GM12878 (cell line): ENCODE data around the gene MT4. TPM values are rescaled to one million over a fixed set of nuclear protein-coding genes. Genes with fewer than 3 reads are reported as not detected.

Experiments
- ATAC-seq: fragments of 200-7000 bp; cut with Tn5 transposase; 3 replicates; pipeline ENCODE4 v1.9.1; 2020; ENCODE audit warnings: mild to moderate bottlenecking, moderate library complexity
- BruUV-seq: library from RNA; stranded (reverse); fragments of 400-500 nt; replicated peaks from 2 replicates; lab custom pipeline; 2021; lab: Mats Ljungman, UMichigan
- CTCF ChIA-PET: fragments of 300-600 bp; sonication (Branson Sonifier 250); formaldehyde crosslinking; extraction: SDS; loops from one replicate; lab custom pipeline; 2021; ENCODE audit warnings: inconsistent platforms; lab: Yijun Ruan, JAX
- POLR2A ChIA-PET: fragments of 350-600 bp; formaldehyde crosslinking; extraction: SDS; loops from one replicate; lab custom pipeline; 2021; ENCODE audit warnings: inconsistent platforms; lab: Charles Lee
- RAD21 ChIA-PET: fragments of 300-600 bp; sonication (Branson Sonifier 250); formaldehyde crosslinking; loops from one replicate; lab custom pipeline; 2023; ENCODE audit warnings: antibody characterized with exemption; ENCODE audit not compliant: unreplicated experiment; lab: Charles Lee
- SMC1A ChIA-PET: fragments of 300-600 bp; sonication (Branson Sonifier 250); formaldehyde crosslinking; loops from one replicate; lab custom pipeline; 2023; ENCODE audit not compliant: unreplicated experiment, uncharacterized antibody; lab: Charles Lee
- DNase-seq: peaks from one replicate; pipeline ENCODE4 v3.0.0-alpha.2; 2011; ENCODE audit warnings: low read depth, low spot score
- FAIRE-seq: peaks from 3 replicates; lab custom pipeline; 2011; peaks lifted over from hg19 to GRCh38; lab: Jason Lieb, UNC
- H2AFZ ChIP-seq: 2 replicates; pipeline ENCODE4 v1.6.0; 2011; ENCODE audit warnings: low read depth, low read length, control low read depth; ENCODE audit not compliant: control insufficient read depth
- H3K27ac ChIP-seq: 2 replicates; pipeline ENCODE4 v1.5.1; 2011; ENCODE audit warnings: control low read depth; ENCODE audit not compliant: control insufficient read depth, insufficient read depth
- H3K27me3 ChIP-seq, 2 experiments: replicated peaks in 1 of 2; 2 replicates each; pipeline versions ENCODE4 v1.6.0 to v1.6.1; 2011; ENCODE audit warnings: low read length in 1 of 2; ENCODE audit not compliant: control insufficient read depth in 2 of 2, insufficient read depth in 2 of 2
- H3K36me3 ChIP-seq, 2 experiments: 2 replicates each; pipeline ENCODE4 v1.5.1; 2011; ENCODE audit warnings: low read length in 1 of 2; ENCODE audit not compliant: control insufficient read depth in 2 of 2, insufficient read depth in 2 of 2
- H3K4me1 ChIP-seq: 2 replicates; pipeline ENCODE4 v1.6.1; 2011; ENCODE audit warnings: mild to moderate bottlenecking, low read length, moderate library complexity, mixed read lengths; ENCODE audit not compliant: control insufficient read depth, insufficient read depth
- H3K4me2 ChIP-seq: 2 replicates; pipeline ENCODE4 v1.6.0; 2011; ENCODE audit warnings: control low read depth; ENCODE audit not compliant: control insufficient read depth, insufficient read depth
- H3K4me3 ChIP-seq: fragments of 200-600 bp; sonication (generic); 2 replicates; pipeline ENCODE4 v1.5.1; 2016
- H3K79me2 ChIP-seq: 2 replicates; pipeline ENCODE4 v1.6.0; 2011; ENCODE audit warnings: low read length; ENCODE audit not compliant: control insufficient read depth, insufficient read depth
- H3K9ac ChIP-seq: 2 replicates; pipeline ENCODE4 v1.8.0; 2011; ENCODE audit warnings: low read length, control low read depth, mixed read lengths; ENCODE audit not compliant: control insufficient read depth, insufficient read depth
- H3K9me3 ChIP-seq: replicated peaks from 3 replicates; pipeline ENCODE4 v1.5.1; 2011; ENCODE audit warnings: mild to moderate bottlenecking, low read length; ENCODE audit not compliant: control insufficient read depth, insufficient read depth
- H4K20me1 ChIP-seq: 2 replicates; pipeline ENCODE4 v1.6.0; 2011; ENCODE audit not compliant: control insufficient read depth, insufficient read depth
- CUX1 ChIP-seq: IDR thresholded peaks from 2 replicates; pipeline ENCODE4 v1.6.1; 2012; ENCODE audit warnings: improper control_type of control experiment, low read depth, low read length; ENCODE audit not compliant: insufficient replicate concordance
- IRF4 ChIP-seq: IDR thresholded peaks from 2 replicates; pipeline ENCODE4 v1.6.1; 2011; ENCODE audit warnings: low read depth, low read length
- NR2F1 ChIP-seq: fragments of 450-650 bp; conservative IDR thresholded peaks from 2 replicates; pipeline ENCODE4 v1.6.1; 2017; ENCODE audit warnings: mild to moderate bottlenecking
- SMAD1 ChIP-seq: fragments of 450-650 bp; IDR thresholded peaks from 2 replicates; pipeline ENCODE4 v1.6.1; 2018; ENCODE audit warnings: mild to moderate bottlenecking, low read depth; ENCODE audit not compliant: partially characterized antibody
- STAT1 ChIP-seq: fragments of 450-650 bp; conservative IDR thresholded peaks from 2 replicates; pipeline ENCODE4 v1.6.1; 2014; ENCODE audit warnings: antibody characterized with exemption, mild to moderate bottlenecking
- WGBS: methylation state at CpG from one replicate; pipeline ENCODE4 v1.1.6; 2016; ENCODE audit warnings: low lambda C conversion rate; ENCODE audit not compliant: insufficient replicate concordance, insufficient coverage; ENCODE audit errors: missing lambda C conversion rate; 5-methylcytosine and 5-hydroxymethylcytosine counted together
- in situ Hi-C: fragments of 300-500 bp; cut with MboI; formaldehyde crosslinking; loops from 9 replicates; pipeline ENCODE4 v1.14.3; 2018; ENCODE audit warnings: mixed read lengths
- intact Hi-C: fragments of 100-400 bp; cut with micrococcal nuclease; formaldehyde crosslinking; loops from one replicate; pipeline ENCODE4 v1.14.2; 2022; ENCODE audit not compliant: unreplicated experiment
- polyA plus RNA-seq, 11 experiments: library from polyadenylated mRNA; depleted of rRNA in 4 of 11; unstranded in 6 of 11; stranded (reverse) in 5 of 11; fragments of >200 nt; fragmentation: Nextera tagmentation in 4 of 11; fragmentation: Illumina TruSeq in 1 of 11; extraction: Ambion mirVana in 4 of 11; extraction: Trizol in 1 of 11; gene quantifications; 1 replicate in 1 of 11; 2 replicates in 10 of 11; pipeline versions ENCODE4 v1.2.1 to v1.2.3, GENCODE V29; 2011 to 2016; ENCODE audit warnings: inconsistent platforms in 2 of 11, missing spikeins in 2 of 11, low read depth in 1 of 11
- total RNA-seq, 4 experiments: library from RNA; depleted of rRNA in 3 of 4; stranded (reverse); fragments of >200 nt in 3 of 4; fragmentation: Illumina TruSeq in 1 of 4; extraction: Trizol in 1 of 4; gene quantifications; 2 replicates each; pipeline versions ENCODE4 v1.2.1 to v1.2.3, GENCODE V29; 2013 to 2021

MT4 gene
- total and polyA plus RNA-seq, 10 of the 15 experiments (the other 5 are each of a cell fraction or from before 2014, with no cell fraction given): not detected

- TF ChIP-seq SMAD1: no peak
- TF ChIP-seq NR2F1: no peak
- no peak for TF ChIP-seq CUX1
- no peak for TF ChIP-seq IRF4
- TF ChIP-seq STAT1: no peak
- H3K9ac ChIP-seq: no peak overlapping the region
- no peak overlapping the region for H2AFZ ChIP-seq
- H3K79me2 ChIP-seq: no peaks in the 10 kb centered on the region
- H4K20me1 ChIP-seq: no peaks in the 10 kb centered on the region
- H3K4me2 ChIP-seq: no peak overlapping the region
- ChIA-PET RAD21 (no interaction called here), CTCF (no interaction called here), POLR2A (no interaction called here), SMC1A (interaction anchor here (1.0 kb wide), 1 partner anchor 219 kb away, joined by 3 read pairs; no protein-coding TSS in a partner anchor)
- no peak overlapping the region for H3K27ac ChIP-seq
- FAIRE-seq (no peak), ATAC-seq (no peak), DNase-seq (no peak)
- H3K4me1 ChIP-seq: no peaks in the 10 kb centered on the region
- in situ Hi-C loops: no loop called here
- WGBS: 36% methylated on average over 8 of the region's 8 CpGs
- intact Hi-C loops: no loop called here
- no TSS peak for BruUV-seq
- H3K9me3 ChIP-seq: no peaks in the 10 kb centered on the region
- no peaks in the 10 kb centered on the region for H3K36me3 ChIP-seq
- no peaks in the 10 kb centered on the region; a peak in 2 of 4 replicates for H3K27me3 ChIP-seq
- H3K4me3 ChIP-seq: no peak overlapping the region
These were observed 6.7 kb upstream of the MT4 start for GRCh38 chr16:56558024-56558747.
